Testis (tissue), 3 donors: ENCODE measurements around the gene PHEX. TPM values are rescaled to one million over a fixed set of nuclear protein-coding genes. Genes with fewer than 3 reads are reported as not detected.

Experiments
- DNase-seq: peaks from one replicate; pipeline ENCODE4 v3.0.0-alpha.2; 2019
- H3K27ac ChIP-seq, 2 donors: fragments of 200-600 bp; sonication (generic); one replicate each; pipeline ENCODE4 v1.5.1; 2019
- H3K27me3 ChIP-seq: fragments of 200-600 bp; sonication (generic); one replicate; pipeline ENCODE4 v1.5.1; 2019
- H3K36me3 ChIP-seq: fragments of 200-600 bp; sonication (generic); one replicate; pipeline ENCODE4 v1.5.1; 2017; ENCODE audit warnings: low read depth; ENCODE audit errors: missing control alignments
- H3K4me1 ChIP-seq: fragments of 200-600 bp; sonication (generic); one replicate; pipeline ENCODE4 v1.5.1; 2019
- H3K4me3 ChIP-seq, 2 donors: fragments of 200-600 bp; sonication (generic); one replicate each; pipeline ENCODE4 v1.5.1; 2017 to 2019
- H3K9me3 ChIP-seq: fragments of 200-600 bp; sonication (generic); one replicate; pipeline ENCODE4 v1.5.1; 2017
- POLR2A ChIP-seq: fragments of 450-650 bp; IDR thresholded peaks from one replicate; pipeline ENCODE4 v1.6.1; 2017; ENCODE audit warnings: antibody characterized with exemption, mild to moderate bottlenecking, moderate library complexity
- WGBS, 2 donors: methylation state at CpG; one replicate each; pipeline ENCODE4 v1.1.5; 2018; 5-methylcytosine and 5-hydroxymethylcytosine counted together
- intact Hi-C: fragments of 100-400 bp; cut with DNase I; formaldehyde crosslinking; loops from one replicate; pipeline ENCODE4 v1.15.1; 2023; ENCODE audit warnings: low total_unique reads
- polyA plus RNA-seq: library from polyadenylated mRNA; stranded (reverse); fragments of 350-450 nt; fragmentation: Illumina TruSeq; extraction: RNeasy Lipid Tissue Mini Kit (QIAGEN cat#74804); gene quantifications from one replicate; pipeline ENCODE4 v1.2.3, GENCODE V29; 2014; ENCODE audit warnings: low read depth, low replicate concordance; ENCODE audit not compliant: insufficient read depth
- total RNA-seq, 2 donors: library from RNA; depleted of rRNA; stranded (reverse); fragments of >200 nt; gene quantifications; one replicate each; pipeline ENCODE4 v1.2.3, GENCODE V29; 2016
- TF ChIP-seq, protein P1 (sequence below), 3 experiments: fragments of 450-650 bp in 2 of 3; fragments of 200-600 bp in 1 of 3; sonication (generic) in 1 of 3; IDR thresholded peaks; one replicate each; pipeline ENCODE4 v1.5.1; 2016 to 2019; ENCODE audit warnings: antibody characterized with exemption in 3 of 3, mild to moderate bottlenecking in 2 of 3, moderate library complexity in 1 of 3

PHEX gene
- total and polyA plus RNA-seq, 3 donors from 2014 or later = 0.24 to 0.37 (median 0.31) TPM

DNA sequence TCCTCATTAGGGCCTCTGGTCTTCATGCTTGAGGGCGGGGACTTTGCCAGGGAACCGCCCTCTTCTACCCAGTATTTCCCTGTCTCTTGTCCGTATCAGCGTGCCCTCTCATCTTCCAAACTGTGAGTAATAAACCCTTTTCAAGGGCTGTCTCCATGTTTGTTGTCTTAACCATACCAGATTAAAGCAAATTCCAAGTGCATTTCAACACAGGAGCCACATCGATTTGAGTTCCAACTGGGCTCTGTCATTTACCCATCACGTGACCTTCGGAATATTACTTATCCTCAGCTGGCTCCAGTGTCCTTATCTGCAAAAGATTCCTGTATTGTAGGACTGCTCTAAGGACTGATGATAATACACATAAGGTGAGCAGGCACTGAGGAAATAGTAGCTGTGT lies 6.4 kb upstream of the PHEX start:
- no peaks in the 10 kb centered on the region for H3K36me3 ChIP-seq
- H3K27me3 ChIP-seq = no peaks in the 10 kb centered on the region
- no peaks in the 10 kb centered on the region for H3K9me3 ChIP-seq
- H3K4me3 ChIP-seq = no peak overlapping the region
- no peak for TF ChIP-seq POLR2A
- TF ChIP-seq, protein P1, sequence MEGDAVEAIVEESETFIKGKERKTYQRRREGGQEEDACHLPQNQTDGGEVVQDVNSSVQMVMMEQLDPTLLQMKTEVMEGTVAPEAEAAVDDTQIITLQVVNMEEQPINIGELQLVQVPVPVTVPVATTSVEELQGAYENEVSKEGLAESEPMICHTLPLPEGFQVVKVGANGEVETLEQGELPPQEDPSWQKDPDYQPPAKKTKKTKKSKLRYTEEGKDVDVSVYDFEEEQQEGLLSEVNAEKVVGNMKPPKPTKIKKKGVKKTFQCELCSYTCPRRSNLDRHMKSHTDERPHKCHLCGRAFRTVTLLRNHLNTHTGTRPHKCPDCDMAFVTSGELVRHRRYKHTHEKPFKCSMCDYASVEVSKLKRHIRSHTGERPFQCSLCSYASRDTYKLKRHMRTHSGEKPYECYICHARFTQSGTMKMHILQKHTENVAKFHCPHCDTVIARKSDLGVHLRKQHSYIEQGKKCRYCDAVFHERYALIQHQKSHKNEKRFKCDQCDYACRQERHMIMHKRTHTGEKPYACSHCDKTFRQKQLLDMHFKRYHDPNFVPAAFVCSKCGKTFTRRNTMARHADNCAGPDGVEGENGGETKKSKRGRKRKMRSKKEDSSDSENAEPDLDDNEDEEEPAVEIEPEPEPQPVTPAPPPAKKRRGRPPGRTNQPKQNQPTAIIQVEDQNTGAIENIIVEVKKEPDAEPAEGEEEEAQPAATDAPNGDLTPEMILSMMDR (IDR thresholded peaks at IDR 0.05) = no peak
- no peak for DNase-seq
- intact Hi-C loops = no loop called here
- WGBS, 2 donors = 75 to 88% methylated on average over 3 to 7 of the region's 7 CpGs
- no peaks in the 10 kb centered on the region for H3K4me1 ChIP-seq
- no peak overlapping the region for H3K27ac ChIP-seq

DNA sequence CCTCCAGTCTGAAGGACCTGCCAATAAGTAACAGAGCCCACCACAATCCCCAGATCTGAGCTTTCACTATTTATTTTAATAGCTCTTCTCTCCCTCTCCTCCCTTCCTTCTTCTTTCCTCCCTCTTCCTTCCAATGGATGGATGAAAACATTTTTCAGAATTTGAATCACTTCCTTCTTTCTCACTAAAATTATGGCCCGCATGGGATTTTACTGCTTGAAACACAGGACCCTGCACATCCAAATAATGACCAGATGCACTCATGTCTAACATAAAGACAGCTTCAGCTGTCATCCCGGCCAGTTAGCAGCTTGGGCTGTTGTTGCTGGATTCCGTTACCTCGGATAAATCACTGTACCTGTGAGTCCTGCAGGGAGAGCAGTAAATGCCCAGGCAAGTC lies 5.4 kb upstream of the PHEX start:
- no peaks in the 10 kb centered on the region for H3K36me3 ChIP-seq
- no peak for DNase-seq
- TF ChIP-seq, protein P1 (IDR thresholded peaks at IDR 0.05) = no peak
- TF ChIP-seq POLR2A = no peak
- no peaks in the 10 kb centered on the region for H3K4me1 ChIP-seq
- H3K4me3 ChIP-seq = no peak overlapping the region
- intact Hi-C loops = no loop called here
- H3K27ac ChIP-seq = no peak overlapping the region
- H3K27me3 ChIP-seq = no peaks in the 10 kb centered on the region
- H3K9me3 ChIP-seq = no peaks in the 10 kb centered on the region
- WGBS, 2 donors = 83 to 88% methylated on average over 2 to 4 of the region's 4 CpGs

DNA sequence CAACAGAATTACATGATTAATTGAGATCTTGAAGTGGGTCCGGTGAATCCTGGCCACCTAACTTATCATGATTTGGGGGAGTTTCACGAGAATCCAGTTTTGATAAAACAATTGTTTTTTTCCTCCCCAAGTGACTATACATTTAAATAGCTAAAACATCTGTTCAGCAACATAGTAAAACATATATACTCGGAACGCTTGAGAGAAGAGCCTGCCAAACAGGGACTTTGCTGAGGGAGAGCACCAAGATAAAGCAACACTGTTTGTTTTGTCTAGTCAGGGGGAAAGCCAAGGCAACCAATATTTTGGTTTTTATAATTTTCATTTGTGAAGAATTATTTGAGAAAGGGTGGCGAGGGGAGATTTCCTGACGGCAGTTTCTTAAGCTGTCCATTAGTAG lies 381 bp downstream of the PHEX start:
- Histone ChIP-seq H3K27ac (no peak overlapping the region), H3K36me3 (no peaks in the 10 kb centered on the region), H3K9me3 (no peaks in the 10 kb centered on the region), H3K4me3 (no peak overlapping the region), H3K27me3 (no peaks in the 10 kb centered on the region), H3K4me1 (no peaks in the 10 kb centered on the region)
- intact Hi-C loops = no loop called here
- 57 to 59% methylated on average over 6 of the region's 6 CpGs for WGBS, 2 donors
- TF ChIP-seq POLR2A = no peak
- TF ChIP-seq, protein P1 (IDR thresholded peaks at IDR 0.05) = no peak
- DNase-seq = no peak

DNA sequence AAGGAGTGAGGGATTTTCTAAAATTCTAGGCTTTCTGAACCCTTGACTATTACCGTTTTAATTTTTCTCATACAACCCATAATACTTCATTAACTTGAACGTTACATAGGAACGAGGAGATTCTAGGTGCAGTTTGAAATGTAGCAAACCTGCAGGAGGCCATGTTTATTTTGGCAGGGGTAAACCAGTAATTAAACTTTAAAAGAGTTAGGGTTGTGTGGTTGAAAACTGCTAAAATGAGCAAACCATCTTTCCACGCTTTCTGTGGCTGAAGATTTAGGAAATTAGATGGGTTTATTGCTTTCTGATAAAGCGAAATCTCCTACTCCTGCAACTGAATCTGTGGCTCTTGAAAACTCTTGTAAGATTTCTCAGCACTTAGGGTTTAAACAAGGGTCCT lies 1.7 kb downstream of the PHEX start:
- DNase-seq = no peak
- TF ChIP-seq POLR2A = no peak
- TF ChIP-seq, protein P1 (IDR thresholded peaks at IDR 0.05) = no peak
- WGBS, 2 donors = 59 to 67% methylated on average over 5 of the region's 5 CpGs
- H3K27ac ChIP-seq = no peak overlapping the region
- H3K4me3 ChIP-seq = no peak overlapping the region
- no peaks in the 10 kb centered on the region for H3K36me3 ChIP-seq
- H3K9me3 ChIP-seq = no peaks in the 10 kb centered on the region
- intact Hi-C loops = no loop called here
- no peaks in the 10 kb centered on the region for H3K4me1 ChIP-seq
- no peaks in the 10 kb centered on the region for H3K27me3 ChIP-seq

DNA sequence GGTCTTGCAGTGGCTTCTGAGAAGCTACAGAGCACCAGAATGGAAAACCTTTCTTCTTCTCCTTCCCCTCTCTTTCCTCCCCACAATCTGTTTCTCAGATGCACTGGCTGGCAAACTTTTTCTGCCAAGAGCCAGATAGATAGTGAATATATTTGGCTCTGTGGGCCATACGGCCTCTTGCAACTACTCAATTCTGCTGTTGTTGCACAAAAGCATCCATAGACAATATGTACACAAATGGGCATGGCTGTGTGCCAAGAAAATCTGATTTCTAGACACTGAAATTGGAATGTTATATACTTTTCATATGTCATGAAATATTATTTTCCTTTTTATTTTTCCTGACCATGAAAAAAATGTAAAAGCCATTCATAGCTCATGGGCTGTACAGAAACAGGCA lies 3.1 kb downstream of the PHEX start:
- 73% methylated on average over 1 of the region's 1 CpG; no CpG with 5 or more reads in 1 of the 2 donors for WGBS, 2 donors
- Histone ChIP-seq H3K4me1 (no peaks in the 10 kb centered on the region), H3K27ac (no peak overlapping the region), H3K36me3 (no peaks in the 10 kb centered on the region), H3K27me3 (no peaks in the 10 kb centered on the region), H3K9me3 (no peaks in the 10 kb centered on the region), H3K4me3 (no peak overlapping the region)
- intact Hi-C loops = no loop called here
- no peak for DNase-seq
- no peak for TF ChIP-seq POLR2A
